ENCODE measurements around the gene PTPN11. TPM values are rescaled to one million over a fixed set of nuclear protein-coding genes. Genes with fewer than 3 reads are reported as not detected.

The PTPN11 gene
- total RNA-seq, 1 experiment from 2014 or later, result 121 TPM

GRCh38 chr12:112533528-112533927 is 114.8 kb downstream of the PTPN11 start:
- H4K20me1 ChIP-seq (ENCODE audit: low read length), result no peaks in the 10 kb centered on the region
- H3K4me1 ChIP-seq (ENCODE audit: insufficient read depth, low read length), result 0 out of 2 replicates have a peak, but pooled peaks cover 3% of the 10 kb centered on the region
- H3K4me3 ChIP-seq (ENCODE audit: low read length), result no peak overlapping the region
- no TSS peak for BruUV-seq (replicated peaks)
- H3F3A ChIP-seq (ENCODE audit: low read length, unreplicated experiment), result no peaks in the 10 kb centered on the region
- ChIA-PET CTCF (no interaction called here), POLR2A (ENCODE audit: unreplicated experiment) (no interaction called here)
- H3K9me3 ChIP-seq (ENCODE audit: low read length), result no peaks in the 10 kb centered on the region
- intact Hi-C loops (cut with micrococcal nuclease), result no loop called here
- no peak for TF ChIP-seq EZH2 (IDR thresholded peaks at IDR 0.05; ENCODE audit: low read length, unreplicated experiment)
- TF ChIP-seq EZH2phosphoT487 (IDR thresholded peaks at IDR 0.05; ENCODE audit: borderline replicate concordance, low read length), result no peak
- no peak for TF ChIP-seq CTCF (conservative IDR thresholded peaks at IDR 0.05; ENCODE audit: low read depth, low read length)
- no peaks in the 10 kb centered on the region for H3K27me3 ChIP-seq (ENCODE audit: low read length)
- no peak overlapping the region for H2AFZ ChIP-seq (ENCODE audit: low read length)
- DNase-seq (no peak), ATAC-seq (no peak)
- H3K27ac ChIP-seq (ENCODE audit: low read length), result no peak overlapping the region
- H3K4me2 ChIP-seq (ENCODE audit: low read length), result no peak overlapping the region
- no peaks in the 10 kb centered on the region for H3K79me2 ChIP-seq (ENCODE audit: low read length)
- no peak overlapping the region for H3K9ac ChIP-seq (ENCODE audit: low read length)
- H3K9me2 ChIP-seq (replicated peaks; ENCODE audit: low read length), result no peaks in the 10 kb centered on the region
- no peaks in the 10 kb centered on the region for H3K36me3 ChIP-seq (ENCODE audit: low read depth, low read length)

GRCh38 chr12:112535017-112535416 is 116.3 kb downstream of the PTPN11 start:
- POLR2A ChIA-PET (ENCODE audit: unreplicated experiment), result no interaction called here
- BruUV-seq (replicated peaks), result no TSS peak

More at GRCh38 chr12:112535017-112535416, 116.3 kb downstream of the PTPN11 start:
- no peak overlapping the region for H3K27ac ChIP-seq (ENCODE audit: low read length)
- no peaks in the 10 kb centered on the region for H3F3A ChIP-seq (ENCODE audit: low read length, unreplicated experiment)
- H3K79me2 ChIP-seq (ENCODE audit: low read length), result no peaks in the 10 kb centered on the region
- H3K9me3 ChIP-seq (ENCODE audit: low read length), result no peaks in the 10 kb centered on the region
- no peak overlapping the region for H3K4me2 ChIP-seq (ENCODE audit: low read length)
- no peak for ATAC-seq
- 0 out of 2 replicates have a peak, but pooled peaks cover 3% of the 10 kb centered on the region for H3K4me1 ChIP-seq (ENCODE audit: insufficient read depth, low read length)
- H3K27me3 ChIP-seq (ENCODE audit: low read length), result no peaks in the 10 kb centered on the region
- H4K20me1 ChIP-seq (ENCODE audit: low read length), result no peaks in the 10 kb centered on the region
- TF ChIP-seq CTCF (conservative IDR thresholded peaks at IDR 0.05; ENCODE audit: low read depth, low read length), result no peak
- TF ChIP-seq EZH2 (IDR thresholded peaks at IDR 0.05; ENCODE audit: low read length, unreplicated experiment), result no peak
- TF ChIP-seq EZH2phosphoT487 (IDR thresholded peaks at IDR 0.05; ENCODE audit: borderline replicate concordance, low read length), result no peak
- H3K9ac ChIP-seq (ENCODE audit: low read length), result no peak overlapping the region
- no peaks in the 10 kb centered on the region for H3K9me2 ChIP-seq (replicated peaks; ENCODE audit: low read length)
- CTCF ChIA-PET, result no interaction called here
- no peaks in the 10 kb centered on the region for H3K36me3 ChIP-seq (ENCODE audit: low read depth, low read length)
- no peak overlapping the region for H2AFZ ChIP-seq (ENCODE audit: low read length)
- no peak for DNase-seq
- intact Hi-C loops (cut with micrococcal nuclease), result no loop called here
- no peak overlapping the region for H3K4me3 ChIP-seq (ENCODE audit: low read length)

All from PC-3 (cell line).